Stimulated activated CD4-positive, alpha-beta T cell treated with anti-CD3 and anti-CD28 coated beads, Interleukin-4, amount 100 ng/mL, for 4 hours (primary cell): ENCODE results near the gene MED17.
"Not testable (repeated sequence)": the region's sequence is repeated elsewhere in the genome, so short reads cannot be mapped to it uniquely, and the experiment has no call there.

Experiments
- DNase-seq, 2 experiments: peaks; one replicate each; pipeline ENCODE4 v3.0.0-alpha.2; 2020

MED17 gene

GRCh38 chr11:93759123-93759522 is 25.0 kb upstream of the MED17 start:
- not testable (repeated sequence) for DNase-seq

- DNase-seq: no peak
Measured at GRCh38 chr11:93761910-93762309, 22.2 kb upstream of the MED17 start.

- no peak for DNase-seq
Measured at GRCh38 chr11:93765551-93765950, 18.5 kb upstream of the MED17 start.

GRCh38 chr11:93766504-93766903 is 17.6 kb upstream of the MED17 start:
- DNase-seq: no peak

- no peak for DNase-seq
Measured at GRCh38 chr11:93767018-93767417, 17.1 kb upstream of the MED17 start.

GRCh38 chr11:93770160-93770559 is 13.9 kb upstream of the MED17 start:
- DNase-seq: no peak

GRCh38 chr11:93772123-93772522 is 12.0 kb upstream of the MED17 start:
- no peak for DNase-seq

- DNase-seq: no peak
Measured at GRCh38 chr11:93773045-93773477, 11.0 kb upstream of the MED17 start.

GRCh38 chr11:93773601-93774200 is 10.4 kb upstream of the MED17 start:
- no peak for DNase-seq

GRCh38 chr11:93774560-93774959 is 9.5 kb upstream of the MED17 start:
- not testable (repeated sequence) for DNase-seq

GRCh38 chr11:93775289-93775688 is 8.8 kb upstream of the MED17 start:
- no peak for DNase-seq

GRCh38 chr11:93783362-93783761 is 720 bp upstream of the MED17 start:
- DNase-seq: no peak

- DNase-seq: no peak
Measured at GRCh38 chr11:93783765-93784144, 327 bp upstream of the MED17 start.

- no peak for DNase-seq
Measured at GRCh38 chr11:93784935-93785360, 866 bp downstream of the MED17 start.

GRCh38 chr11:93791493-93791892 is 7.4 kb downstream of the MED17 start:
- DNase-seq: no peak

- DNase-seq: no peak
Measured at GRCh38 chr11:93796441-93797231, 12.6 kb downstream of the MED17 start.

- no peak for DNase-seq
Measured at GRCh38 chr11:93801366-93801765, 17.3 kb downstream of the MED17 start.

- no peak for DNase-seq
Measured at GRCh38 chr11:93804879-93805278, 20.8 kb downstream of the MED17 start.

GRCh38 chr11:93807980-93808379 is 23.9 kb downstream of the MED17 start:
- DNase-seq: no peak

GRCh38 chr11:93813974-93814373 is 29.9 kb downstream of the MED17 start:
- DNase-seq: no peak

- DNase-seq: no peak
Measured at GRCh38 chr11:93814966-93815633, 31.0 kb downstream of the MED17 start.

- DNase-seq: no peak
Measured at GRCh38 chr11:93817426-93818348, 33.6 kb downstream of the MED17 start.
